DOHH2 (cell line): ENCODE data around the gene ADCY10.

ENCODE experiments used
- CTCF ChIP-seq: fragments of 200-600 bp; sonication (generic); IDR thresholded peaks from one replicate; pipeline ENCODE4 v1.5.1; 2014; ENCODE audit warnings: antibody characterized with exemption, mild to moderate bottlenecking, low read depth, low read length; ENCODE audit not compliant: poor library complexity, severe bottlenecking
- EZH2phosphoT487 ChIP-seq: fragments of 200-600 bp; sonication (generic); IDR thresholded peaks from 2 replicates; pipeline ENCODE4 v1.6.1; 2017; ENCODE audit warnings: borderline replicate concordance, mild to moderate bottlenecking, antibody characterized with exemption, low read length, moderate library complexity, mixed read lengths

GRCh38 chr1:167786502-167786901, 127.4 kb downstream of the ADCY10 start:
- TF ChIP-seq EZH2phosphoT487 (no peak), CTCF (no peak)
